HG02763 (cell line): ENCODE measurements around the gene GNB1.
A peak's percentile ranks its signal among the peaks of the same experiment; 100 is the strongest.

Experiments
- ATAC-seq: cut with Tn5 transposase; IDR thresholded peaks from one replicate; pipeline ENCODE4 v1.9.1; 2021; ENCODE audit warnings: mild to moderate bottlenecking, moderate library complexity; ENCODE audit not compliant: unreplicated experiment

The GNB1 gene

GRCh38 chr1:1922956-1923833, 32.3 kb upstream of the GNB1 start:
- no peak for ATAC-seq

GRCh38 chr1:1922702-1922955, 31.7 kb upstream of the GNB1 start:
- ATAC-seq, result no peak

GRCh38 chr1:1921901-1922701, 31.2 kb upstream of the GNB1 start:
- ATAC-seq, result no peak

GRCh38 chr1:1921459-1921862, 30.6 kb upstream of the GNB1 start:
- no peak for ATAC-seq

GRCh38 chr1:1920608-1921458, 29.9 kb upstream of the GNB1 start:
- no peak for ATAC-seq

GRCh38 chr1:1920057-1920607, 29.2 kb upstream of the GNB1 start:
- no peak for ATAC-seq

GRCh38 chr1:1919304-1920056, 28.6 kb upstream of the GNB1 start:
- ATAC-seq, result peak; percentile 87

GRCh38 chr1:1918901-1919303, 28.0 kb upstream of the GNB1 start, which contains the start of gene TMEM52:
Gene TMEM52 (minus strand): TSS chr1:1919279. CDS start chr1:1919265, 14 bp downstream.
- ATAC-seq, result peak; percentile 15

- no peak for ATAC-seq
Observed at GRCh38 chr1:1917995-1918900, 27.4 kb upstream of the GNB1 start.

GRCh38 chr1:1917304-1917976, 26.6 kb upstream of the GNB1 start:
- ATAC-seq, result no peak

GRCh38 chr1:1916851-1917251, 26.0 kb upstream of the GNB1 start:
- no peak for ATAC-seq

- ATAC-seq, result no peak
Observed at GRCh38 chr1:1915911-1916840, 25.3 kb upstream of the GNB1 start.

- no peak for ATAC-seq
Observed at GRCh38 chr1:1914971-1915692, 24.2 kb upstream of the GNB1 start, which contains the start of gene CALML6. Gene CALML6 (plus strand): TSS chr1:1915260. CDS start chr1:1915281, 21 bp downstream.

- no peak for ATAC-seq
Observed at GRCh38 chr1:1914101-1914970, 23.4 kb upstream of the GNB1 start.

- no peak for ATAC-seq
Observed at GRCh38 chr1:1911350-1912041, 20.6 kb upstream of the GNB1 start.
